ENCODE results near the gene RPUSD3.

- no peak for TF ChIP-seq POLR2A (IDR thresholded peaks at IDR 0.05)
- TF ChIP-seq, protein P1, sequence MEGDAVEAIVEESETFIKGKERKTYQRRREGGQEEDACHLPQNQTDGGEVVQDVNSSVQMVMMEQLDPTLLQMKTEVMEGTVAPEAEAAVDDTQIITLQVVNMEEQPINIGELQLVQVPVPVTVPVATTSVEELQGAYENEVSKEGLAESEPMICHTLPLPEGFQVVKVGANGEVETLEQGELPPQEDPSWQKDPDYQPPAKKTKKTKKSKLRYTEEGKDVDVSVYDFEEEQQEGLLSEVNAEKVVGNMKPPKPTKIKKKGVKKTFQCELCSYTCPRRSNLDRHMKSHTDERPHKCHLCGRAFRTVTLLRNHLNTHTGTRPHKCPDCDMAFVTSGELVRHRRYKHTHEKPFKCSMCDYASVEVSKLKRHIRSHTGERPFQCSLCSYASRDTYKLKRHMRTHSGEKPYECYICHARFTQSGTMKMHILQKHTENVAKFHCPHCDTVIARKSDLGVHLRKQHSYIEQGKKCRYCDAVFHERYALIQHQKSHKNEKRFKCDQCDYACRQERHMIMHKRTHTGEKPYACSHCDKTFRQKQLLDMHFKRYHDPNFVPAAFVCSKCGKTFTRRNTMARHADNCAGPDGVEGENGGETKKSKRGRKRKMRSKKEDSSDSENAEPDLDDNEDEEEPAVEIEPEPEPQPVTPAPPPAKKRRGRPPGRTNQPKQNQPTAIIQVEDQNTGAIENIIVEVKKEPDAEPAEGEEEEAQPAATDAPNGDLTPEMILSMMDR (IDR thresholded peaks at IDR 0.05): no peak
Measured at GRCh38 chr3:9861201-9861600, 17.4 kb upstream of the RPUSD3 start.

Data from transverse colon (tissue), 3 donors.